ENCODE measurements around the gene MYF5. TPM values are rescaled to one million over a fixed set of nuclear protein-coding genes. Genes with fewer than 3 reads are reported as not detected.

The MYF5 gene
- total RNA-seq, 2 donors from 2014 or later: not detected

DNA sequence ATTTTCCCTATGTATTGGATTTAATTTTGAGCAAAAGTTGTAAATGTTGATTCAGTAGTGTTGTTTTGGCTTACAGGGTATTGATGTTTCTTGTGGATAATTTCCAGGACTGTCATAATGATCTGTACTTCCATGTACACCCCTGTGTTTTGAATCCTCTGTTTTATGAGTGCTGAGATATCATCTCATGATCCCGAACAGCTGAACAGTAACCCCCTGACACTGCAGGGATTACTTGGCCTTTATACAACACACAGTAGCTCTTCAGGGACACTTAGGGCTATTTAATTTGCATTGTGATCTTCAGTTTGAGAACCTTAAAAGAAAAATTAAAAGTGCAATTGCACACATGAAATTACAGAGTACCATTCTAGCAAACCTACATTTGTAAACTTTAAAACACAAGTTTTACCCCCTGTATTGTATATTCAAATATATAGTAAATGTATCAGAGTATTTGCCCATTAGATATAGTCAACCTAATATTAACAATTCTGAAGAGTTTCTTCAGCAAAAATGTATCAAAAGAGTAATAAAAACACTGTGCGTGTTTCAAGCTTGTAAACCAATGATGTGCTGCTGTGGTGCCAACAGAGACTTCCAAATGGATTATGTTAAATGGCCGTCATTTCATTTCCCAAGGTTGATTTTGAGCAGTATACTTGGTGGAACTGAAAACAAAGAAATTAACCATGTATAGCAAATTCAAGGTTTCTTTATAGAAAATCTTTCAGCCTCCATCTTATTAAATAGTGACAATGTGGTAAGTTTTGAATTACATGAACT is 37.2 kb upstream of the MYF5 start:
- Histone ChIP-seq H3K4me1 (no peaks in the 10 kb centered on the region), H3K4me3 (no peak overlapping the region), H3K27me3 (no peaks in the 10 kb centered on the region), H3K36me3 (replicated peaks in 1 of 2; ENCODE audit: insufficient read depth in 1 of 2, low read depth in 2 of 2) (no peaks in the 10 kb centered on the region), H3K27ac (no peak overlapping the region), H3K9me3 (no peaks in the 10 kb centered on the region)
- WGBS, 2 donors: 71 to 84% methylated on average over 3 of the region's 3 CpGs
- no peak for DNase-seq
- TF ChIP-seq, protein P1, sequence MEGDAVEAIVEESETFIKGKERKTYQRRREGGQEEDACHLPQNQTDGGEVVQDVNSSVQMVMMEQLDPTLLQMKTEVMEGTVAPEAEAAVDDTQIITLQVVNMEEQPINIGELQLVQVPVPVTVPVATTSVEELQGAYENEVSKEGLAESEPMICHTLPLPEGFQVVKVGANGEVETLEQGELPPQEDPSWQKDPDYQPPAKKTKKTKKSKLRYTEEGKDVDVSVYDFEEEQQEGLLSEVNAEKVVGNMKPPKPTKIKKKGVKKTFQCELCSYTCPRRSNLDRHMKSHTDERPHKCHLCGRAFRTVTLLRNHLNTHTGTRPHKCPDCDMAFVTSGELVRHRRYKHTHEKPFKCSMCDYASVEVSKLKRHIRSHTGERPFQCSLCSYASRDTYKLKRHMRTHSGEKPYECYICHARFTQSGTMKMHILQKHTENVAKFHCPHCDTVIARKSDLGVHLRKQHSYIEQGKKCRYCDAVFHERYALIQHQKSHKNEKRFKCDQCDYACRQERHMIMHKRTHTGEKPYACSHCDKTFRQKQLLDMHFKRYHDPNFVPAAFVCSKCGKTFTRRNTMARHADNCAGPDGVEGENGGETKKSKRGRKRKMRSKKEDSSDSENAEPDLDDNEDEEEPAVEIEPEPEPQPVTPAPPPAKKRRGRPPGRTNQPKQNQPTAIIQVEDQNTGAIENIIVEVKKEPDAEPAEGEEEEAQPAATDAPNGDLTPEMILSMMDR (IDR thresholded peaks at IDR 0.05): no peak
- TF ChIP-seq POLR2A (IDR thresholded peaks at IDR 0.05): no peak
- ATAC-seq: no peak
- intact Hi-C loops (cut with DNase I): no loop called here

- no peak overlapping the region for H3K4me3 ChIP-seq
- no peaks in the 10 kb centered on the region for H3K36me3 ChIP-seq (replicated peaks in 1 of 2; ENCODE audit: insufficient read depth in 1 of 2, low read depth in 2 of 2)
- H3K9me3 ChIP-seq: no peaks in the 10 kb centered on the region
- WGBS, 2 donors: 58 to 68% methylated on average over 2 of the region's 2 CpGs
- DNase-seq (no peak), ATAC-seq (no peak)
- H3K27ac ChIP-seq: no peak overlapping the region
- H3K4me1 ChIP-seq: no peaks in the 10 kb centered on the region
- intact Hi-C loops (cut with DNase I): no loop called here
- H3K27me3 ChIP-seq: no peaks in the 10 kb centered on the region
- TF ChIP-seq, protein P1 (IDR thresholded peaks at IDR 0.05): no peak
- TF ChIP-seq POLR2A (IDR thresholded peaks at IDR 0.05): no peak
These were observed 35.4 kb upstream of the MYF5 start for GRCh38 chr12:80681287-80681686.

GRCh38 chr12:80681786-80682185 is 34.9 kb upstream of the MYF5 start:
- no peak for DNase-seq
- H3K4me1 ChIP-seq: no peaks in the 10 kb centered on the region
- no peaks in the 10 kb centered on the region for H3K36me3 ChIP-seq (replicated peaks in 1 of 2; ENCODE audit: insufficient read depth in 1 of 2, low read depth in 2 of 2)
- no peaks in the 10 kb centered on the region for H3K9me3 ChIP-seq
- TF ChIP-seq, protein P1 (IDR thresholded peaks at IDR 0.05): no peak
- no peak for TF ChIP-seq POLR2A (IDR thresholded peaks at IDR 0.05)
- ATAC-seq: no peak
- WGBS, 2 donors: 61 to 68% methylated on average over 3 of the region's 3 CpGs
- no peaks in the 10 kb centered on the region for H3K27me3 ChIP-seq
- intact Hi-C loops (cut with DNase I): no loop called here
- H3K4me3 ChIP-seq: no peak overlapping the region
- no peak overlapping the region for H3K27ac ChIP-seq

DNA sequence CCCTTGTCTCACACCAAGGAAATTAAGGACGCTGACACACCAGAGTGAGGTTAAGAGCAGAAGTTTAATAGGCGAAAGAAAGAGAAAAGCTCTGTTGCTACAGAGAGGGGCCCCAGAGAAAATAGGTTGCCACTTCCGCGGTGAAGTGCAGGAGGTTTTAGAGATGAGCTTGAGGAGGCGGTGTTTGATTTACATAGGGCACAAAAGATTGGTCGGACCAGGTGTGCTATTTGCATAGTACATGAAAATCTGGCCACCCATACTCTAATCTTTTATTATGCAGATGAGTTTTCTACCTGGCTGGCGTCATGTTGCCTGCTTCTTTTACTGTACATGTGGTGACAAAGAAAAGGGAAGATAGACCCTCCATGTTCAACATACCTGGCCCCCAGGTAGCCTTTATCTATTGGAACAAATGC is 32.6 kb upstream of the MYF5 start:
- TF ChIP-seq, protein P1 (IDR thresholded peaks at IDR 0.05): no peak
- TF ChIP-seq POLR2A (IDR thresholded peaks at IDR 0.05): no peak
- Histone ChIP-seq H3K27me3 (no peaks in the 10 kb centered on the region), H3K36me3 (replicated peaks in 1 of 2; ENCODE audit: insufficient read depth in 1 of 2, low read depth in 2 of 2) (no peaks in the 10 kb centered on the region), H3K27ac (no peak overlapping the region), H3K9me3 (no peaks in the 10 kb centered on the region), H3K4me1 (no peaks in the 10 kb centered on the region), H3K4me3 (no peak overlapping the region)
- intact Hi-C loops (cut with DNase I): no loop called here
- DNase-seq: no peak
- 25 to 37% methylated on average over 7 of the region's 7 CpGs for WGBS, 2 donors
- ATAC-seq: no peak

- Histone ChIP-seq H3K9me3 (no peaks in the 10 kb centered on the region), H3K27ac (no peak overlapping the region), H3K27me3 (no peaks in the 10 kb centered on the region), H3K4me3 (no peak overlapping the region), H3K4me1 (no peaks in the 10 kb centered on the region), H3K36me3 (replicated peaks in 1 of 2; ENCODE audit: insufficient read depth in 1 of 2, low read depth in 2 of 2) (no peaks in the 10 kb centered on the region)
- TF ChIP-seq POLR2A (IDR thresholded peaks at IDR 0.05): no peak
- TF ChIP-seq, protein P1 (IDR thresholded peaks at IDR 0.05): no peak
- intact Hi-C loops (cut with DNase I): no loop called here
- DNase-seq (no peak), ATAC-seq (no peak)
- WGBS, 2 donors: 57 to 66% methylated on average over 1 of the region's 1 CpG
These were observed 26.6 kb upstream of the MYF5 start for GRCh38 chr12:80690090-80690489.
